ENCODE measurements around the gene NUDT22.

Gene NUDT22

DNA sequence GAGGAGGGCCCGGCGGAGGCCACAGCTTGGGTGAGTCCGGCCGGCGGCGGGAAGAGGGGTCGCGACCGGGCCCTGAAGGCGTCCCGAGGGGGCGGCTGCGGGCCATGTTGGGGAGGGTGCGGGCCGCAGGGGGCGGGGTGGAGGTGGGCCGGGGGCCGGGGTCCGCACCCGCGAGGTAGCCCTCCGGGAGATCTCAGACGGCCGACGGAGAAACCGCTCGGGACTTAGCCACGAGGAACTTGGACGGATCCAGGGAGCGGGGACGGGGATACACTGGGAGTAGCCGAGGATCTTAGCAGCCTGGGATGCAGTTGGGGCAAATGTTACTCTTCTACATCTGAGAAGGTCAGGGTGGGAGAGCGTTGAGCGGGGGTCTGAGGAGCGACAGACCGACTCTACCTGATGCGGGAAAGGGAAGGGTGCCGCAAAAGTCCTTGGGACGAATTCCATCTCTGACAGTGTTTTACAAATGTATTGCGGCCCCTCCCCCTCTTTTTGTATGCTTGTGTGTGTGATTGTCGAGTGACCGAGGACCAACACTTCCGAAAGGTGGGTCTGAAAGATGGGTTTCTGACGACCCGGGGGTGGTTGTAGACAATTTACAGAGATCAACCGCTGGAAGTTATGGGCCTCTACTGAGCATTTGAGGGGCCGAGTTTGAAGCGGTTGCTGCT lies 39.4 kb upstream of the NUDT22 start:
- no peak overlapping the region for H3K4me3 ChIP-seq (ENCODE audit: insufficient read depth, low read length, poor library complexity, severe bottlenecking)
- H3K9ac ChIP-seq (ENCODE audit: low read length) = no peak overlapping the region
- no peak overlapping the region for H3K4me2 ChIP-seq (ENCODE audit: low read depth, low read length, poor library complexity, severe bottlenecking)
- peaks cover 4% of the 10 kb centered on the region; the same call in 1 of the 2 replicates for H3K36me3 ChIP-seq (ENCODE audit: low read length)
- no peaks in the 10 kb centered on the region for H3K9me3 ChIP-seq (ENCODE audit: insufficient read depth, low read length)
- no peak overlapping the region for H2AFZ ChIP-seq (ENCODE audit: low read depth, low read length, severe bottlenecking)
- no peaks in the 10 kb centered on the region for H3K9me2 ChIP-seq (replicated peaks; ENCODE audit: insufficient read depth, low read length)
- TF ChIP-seq, protein P1, sequence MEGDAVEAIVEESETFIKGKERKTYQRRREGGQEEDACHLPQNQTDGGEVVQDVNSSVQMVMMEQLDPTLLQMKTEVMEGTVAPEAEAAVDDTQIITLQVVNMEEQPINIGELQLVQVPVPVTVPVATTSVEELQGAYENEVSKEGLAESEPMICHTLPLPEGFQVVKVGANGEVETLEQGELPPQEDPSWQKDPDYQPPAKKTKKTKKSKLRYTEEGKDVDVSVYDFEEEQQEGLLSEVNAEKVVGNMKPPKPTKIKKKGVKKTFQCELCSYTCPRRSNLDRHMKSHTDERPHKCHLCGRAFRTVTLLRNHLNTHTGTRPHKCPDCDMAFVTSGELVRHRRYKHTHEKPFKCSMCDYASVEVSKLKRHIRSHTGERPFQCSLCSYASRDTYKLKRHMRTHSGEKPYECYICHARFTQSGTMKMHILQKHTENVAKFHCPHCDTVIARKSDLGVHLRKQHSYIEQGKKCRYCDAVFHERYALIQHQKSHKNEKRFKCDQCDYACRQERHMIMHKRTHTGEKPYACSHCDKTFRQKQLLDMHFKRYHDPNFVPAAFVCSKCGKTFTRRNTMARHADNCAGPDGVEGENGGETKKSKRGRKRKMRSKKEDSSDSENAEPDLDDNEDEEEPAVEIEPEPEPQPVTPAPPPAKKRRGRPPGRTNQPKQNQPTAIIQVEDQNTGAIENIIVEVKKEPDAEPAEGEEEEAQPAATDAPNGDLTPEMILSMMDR (IDR thresholded peaks at IDR 0.05; ENCODE audit: insufficient read depth, low read length, poor library complexity, severe bottlenecking) = no peak
- TF ChIP-seq EZH2phosphoT487 (conservative IDR thresholded peaks at IDR 0.05; ENCODE audit: low read length) = no peak
- peaks cover 12% of the 10 kb centered on the region for H3K79me2 ChIP-seq (ENCODE audit: insufficient read depth, low read length)
- no peaks in the 10 kb centered on the region; the same call in 1 of the 2 replicates for H4K20me1 ChIP-seq (ENCODE audit: low read depth, low read length)
- H3K27ac ChIP-seq (ENCODE audit: low read depth, low read length) = peak overlapping the region; percentile 57
- H3F3A ChIP-seq (ENCODE audit: insufficient read depth) = 0 out of 2 replicates have a peak, but pooled peaks cover 7% of the 10 kb centered on the region
- H3K27me3 ChIP-seq (ENCODE audit: low read length) = no peaks in the 10 kb centered on the region

DNA sequence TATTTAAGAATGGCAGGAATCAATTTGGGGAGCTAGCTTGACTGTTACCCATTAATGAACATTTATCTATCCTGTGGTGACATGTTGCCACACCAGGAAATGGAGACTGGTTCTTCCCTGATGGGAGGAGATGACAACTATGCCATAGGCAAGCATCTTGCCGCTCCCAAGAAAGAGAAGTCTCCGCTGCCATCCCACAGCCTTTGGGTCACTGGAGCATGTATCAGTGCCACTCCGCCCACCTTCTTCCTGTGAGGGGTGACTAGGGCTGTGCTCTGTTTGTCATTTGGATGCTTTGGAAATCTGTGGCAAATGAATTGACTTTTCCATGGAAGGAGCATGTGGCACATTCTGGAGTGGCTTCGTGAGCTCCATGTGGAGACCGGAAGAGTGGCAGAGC lies 33.6 kb upstream of the NUDT22 start:
- no peaks in the 10 kb centered on the region for H3K9me2 ChIP-seq (replicated peaks; ENCODE audit: insufficient read depth, low read length)
- H3K4me2 ChIP-seq (ENCODE audit: low read depth, low read length, poor library complexity, severe bottlenecking) = no peak overlapping the region
- TF ChIP-seq, protein P1 (IDR thresholded peaks at IDR 0.05; ENCODE audit: insufficient read depth, low read length, poor library complexity, severe bottlenecking) = no peak
- TF ChIP-seq EZH2phosphoT487 (conservative IDR thresholded peaks at IDR 0.05; ENCODE audit: low read length) = no peak
- H3K79me2 ChIP-seq (ENCODE audit: insufficient read depth, low read length) = peaks cover 11% of the 10 kb centered on the region
- H3K4me3 ChIP-seq (ENCODE audit: insufficient read depth, low read length, poor library complexity, severe bottlenecking) = no peak overlapping the region
- H3K27me3 ChIP-seq (ENCODE audit: low read length) = no peaks in the 10 kb centered on the region
- no peaks in the 10 kb centered on the region for H3K9me3 ChIP-seq (ENCODE audit: insufficient read depth, low read length)
- H3K36me3 ChIP-seq (ENCODE audit: low read length) = peaks cover 33% of the 10 kb centered on the region
- H4K20me1 ChIP-seq (ENCODE audit: low read depth, low read length) = no peaks in the 10 kb centered on the region; the same call in 1 of the 2 replicates
- H3K9ac ChIP-seq (ENCODE audit: low read length) = no peak overlapping the region
- H2AFZ ChIP-seq (ENCODE audit: low read depth, low read length, severe bottlenecking) = no peak overlapping the region
- H3K27ac ChIP-seq (ENCODE audit: low read depth, low read length) = no peak overlapping the region
- no peaks in the 10 kb centered on the region for H3F3A ChIP-seq (ENCODE audit: insufficient read depth)

DNA sequence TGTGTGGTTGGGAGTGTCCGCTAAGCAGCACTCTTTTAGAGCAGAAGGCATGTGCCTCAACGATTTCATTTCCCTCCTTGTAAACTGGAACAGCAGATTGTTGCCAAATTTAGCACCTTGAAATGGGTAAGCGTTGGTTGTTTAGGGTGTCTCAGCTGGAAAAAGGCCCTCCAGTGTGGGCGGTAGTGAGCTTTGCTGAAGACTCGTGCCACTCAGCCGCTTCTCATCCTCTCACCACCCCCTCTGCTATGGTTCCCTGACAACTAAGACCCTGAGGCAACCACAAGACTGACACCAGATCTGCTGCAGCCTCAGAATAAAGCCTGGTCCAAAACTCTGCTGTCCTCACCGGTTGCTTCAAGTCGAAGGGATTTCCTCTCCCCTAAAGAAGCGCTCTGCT lies 29.4 kb upstream of the NUDT22 start:
- no peaks in the 10 kb centered on the region for H4K20me1 ChIP-seq (ENCODE audit: low read depth, low read length)
- no peak overlapping the region for H3K27ac ChIP-seq (ENCODE audit: low read depth, low read length)
- peaks cover 32% of the 10 kb centered on the region for H3K36me3 ChIP-seq (ENCODE audit: low read length)
- H2AFZ ChIP-seq (ENCODE audit: low read depth, low read length, severe bottlenecking) = no peak overlapping the region
- no peaks in the 10 kb centered on the region for H3K9me3 ChIP-seq (ENCODE audit: insufficient read depth, low read length)
- H3K79me2 ChIP-seq (ENCODE audit: insufficient read depth, low read length) = peaks cover 11% of the 10 kb centered on the region
- no peak overlapping the region for H3K4me2 ChIP-seq (ENCODE audit: low read depth, low read length, poor library complexity, severe bottlenecking)
- no peaks in the 10 kb centered on the region for H3K27me3 ChIP-seq (ENCODE audit: low read length)
- H3F3A ChIP-seq (ENCODE audit: insufficient read depth) = no peaks in the 10 kb centered on the region
- no peaks in the 10 kb centered on the region for H3K9me2 ChIP-seq (replicated peaks; ENCODE audit: insufficient read depth, low read length)
- TF ChIP-seq, protein P1 (IDR thresholded peaks at IDR 0.05; ENCODE audit: insufficient read depth, low read length, poor library complexity, severe bottlenecking) = no peak
- TF ChIP-seq EZH2phosphoT487 (conservative IDR thresholded peaks at IDR 0.05; ENCODE audit: low read length) = no peak
- H3K9ac ChIP-seq (ENCODE audit: low read length) = no peak overlapping the region
- H3K4me3 ChIP-seq (ENCODE audit: insufficient read depth, low read length, poor library complexity, severe bottlenecking) = no peak overlapping the region
